HepG2 (cell line): Measurements from ENCODE around the gene PEAR1. TPM values are rescaled to one million over a fixed set of nuclear protein-coding genes. Genes with fewer than 3 reads are reported as not detected.

ENCODE experiments used
- AKAP8 ChIP-seq: sonication (generic); formaldehyde crosslinking; IDR thresholded peaks from 2 replicates; pipeline ENCODE4 v1.5.1; 2020; ENCODE audit warnings: mild to moderate bottlenecking, missing genetic modification reagents
- EZH2 ChIP-seq: conservative IDR thresholded peaks from 2 replicates; pipeline ENCODE4 v1.6.1; 2012; ENCODE audit warnings: mild to moderate bottlenecking, low read depth, low read length, moderate library complexity
- FOXC1 ChIP-seq: sonication (generic); formaldehyde crosslinking; IDR thresholded peaks from 2 replicates; pipeline ENCODE4 v1.8.0; 2022; ENCODE audit warnings: mild to moderate bottlenecking, missing genetic modification reagents, borderline replicate concordance
- HDAC2 ChIP-seq: sonication (generic); formaldehyde crosslinking; IDR thresholded peaks from 2 replicates; pipeline ENCODE4 v1.4.0; 2020; ENCODE audit warnings: missing genetic modification reagents
- HNRNPL ChIP-seq: fragments of 200-400 bp; formaldehyde crosslinking; IDR thresholded peaks from 2 replicates; pipeline ENCODE4 v1.6.1; 2017; ENCODE audit warnings: mild to moderate bottlenecking, low read depth, low read length
- KDM2A ChIP-seq: sonication (generic); formaldehyde crosslinking; IDR thresholded peaks from 2 replicates; pipeline ENCODE4 v1.4.0; 2020; ENCODE audit warnings: low read depth, missing genetic modification reagents, borderline replicate concordance
- MTF2 ChIP-seq: sonication (generic); formaldehyde crosslinking; IDR thresholded peaks from 2 replicates; pipeline ENCODE4 v1.5.0; 2020; ENCODE audit warnings: missing genetic modification reagents, borderline replicate concordance
- SMC3 ChIP-seq: IDR thresholded peaks from 2 replicates; pipeline ENCODE4 v1.6.1; 2011; ENCODE audit warnings: low read length, improper control_type of control experiment
- STAG1 ChIP-seq: sonication (generic); formaldehyde crosslinking; IDR thresholded peaks from 2 replicates; pipeline ENCODE4 v1.4.0; 2020; ENCODE audit warnings: missing genetic modification reagents
- TFDP2 ChIP-seq: sonication (generic); formaldehyde crosslinking; IDR thresholded peaks from 2 replicates; pipeline ENCODE4 v1.4.0; 2020; ENCODE audit warnings: missing genetic modification reagents
- XRCC5 ChIP-seq: fragments of 200-400 bp; formaldehyde crosslinking; optimal IDR thresholded peaks from 2 replicates; pipeline ENCODE3; 2017; ENCODE audit warnings: mild to moderate bottlenecking, low read length
- YY1 ChIP-seq: IDR thresholded peaks from 2 replicates; pipeline ENCODE4 v1.6.1; 2011; ENCODE audit warnings: low read length, low read depth, moderate library complexity, mild to moderate bottlenecking; ENCODE audit not compliant: insufficient read depth, insufficient replicate concordance
- ZFAT ChIP-seq: sonication (generic); formaldehyde crosslinking; conservative IDR thresholded peaks from 2 replicates; pipeline ENCODE4 v1.8.1; 2023; ENCODE audit warnings: missing genetic modification reagents, inconsistent platforms
- ZNF232 ChIP-seq: sonication (generic); formaldehyde crosslinking; IDR thresholded peaks from 2 replicates; pipeline ENCODE4 v1.4.0; 2020; ENCODE audit warnings: missing genetic modification reagents, borderline replicate concordance
- polyA plus RNA-seq, 8 experiments: library from polyadenylated mRNA; depleted of rRNA in 3 of 8; stranded (reverse) in 7 of 8; unstranded in 1 of 8; fragments of >200 nt; fragmentation: Illumina TruSeq in 4 of 8; extraction: Trizol in 4 of 8; gene quantifications; 2 replicates each; pipeline versions ENCODE4 v1.2.1 to v1.2.3, GENCODE V29; 2011 to 2016; ENCODE audit warnings: low read depth in 4 of 8, missing spikeins in 1 of 8, mixed read lengths in 1 of 8; ENCODE audit not compliant: insufficient read depth in 1 of 8
- total RNA-seq, 5 experiments: library from RNA; depleted of rRNA; stranded (reverse); fragments of >200 nt; fragmentation: Illumina TruSeq; extraction: Trizol; gene quantifications; 2 replicates each; pipeline ENCODE4 v1.2.3, GENCODE V29; 2016; ENCODE audit warnings: low read depth in 1 of 5
- TF ChIP-seq, protein P1 (sequence below), 2 experiments: fragments of 450-650 bp in 1 of 2; sonication (generic) in 1 of 2; formaldehyde crosslinking in 1 of 2; IDR thresholded peaks; 2 replicates each; pipeline versions ENCODE4 v1.6.1 to v1.8.0; 2016 to 2022; ENCODE audit warnings: antibody characterized with exemption in 1 of 2, mild to moderate bottlenecking in 1 of 2, missing genetic modification reagents in 1 of 2

The PEAR1 gene
- total and polyA plus RNA-seq, 2 of the 13 experiments (the other 11 are each of a cell fraction or from before 2014, with no cell fraction given) = 0.27 to 0.41 TPM

GRCh38 chr1:156860113-156860627 lies 33.3 kb upstream of the PEAR1 start (continued):
- TF ChIP-seq, protein P1, sequence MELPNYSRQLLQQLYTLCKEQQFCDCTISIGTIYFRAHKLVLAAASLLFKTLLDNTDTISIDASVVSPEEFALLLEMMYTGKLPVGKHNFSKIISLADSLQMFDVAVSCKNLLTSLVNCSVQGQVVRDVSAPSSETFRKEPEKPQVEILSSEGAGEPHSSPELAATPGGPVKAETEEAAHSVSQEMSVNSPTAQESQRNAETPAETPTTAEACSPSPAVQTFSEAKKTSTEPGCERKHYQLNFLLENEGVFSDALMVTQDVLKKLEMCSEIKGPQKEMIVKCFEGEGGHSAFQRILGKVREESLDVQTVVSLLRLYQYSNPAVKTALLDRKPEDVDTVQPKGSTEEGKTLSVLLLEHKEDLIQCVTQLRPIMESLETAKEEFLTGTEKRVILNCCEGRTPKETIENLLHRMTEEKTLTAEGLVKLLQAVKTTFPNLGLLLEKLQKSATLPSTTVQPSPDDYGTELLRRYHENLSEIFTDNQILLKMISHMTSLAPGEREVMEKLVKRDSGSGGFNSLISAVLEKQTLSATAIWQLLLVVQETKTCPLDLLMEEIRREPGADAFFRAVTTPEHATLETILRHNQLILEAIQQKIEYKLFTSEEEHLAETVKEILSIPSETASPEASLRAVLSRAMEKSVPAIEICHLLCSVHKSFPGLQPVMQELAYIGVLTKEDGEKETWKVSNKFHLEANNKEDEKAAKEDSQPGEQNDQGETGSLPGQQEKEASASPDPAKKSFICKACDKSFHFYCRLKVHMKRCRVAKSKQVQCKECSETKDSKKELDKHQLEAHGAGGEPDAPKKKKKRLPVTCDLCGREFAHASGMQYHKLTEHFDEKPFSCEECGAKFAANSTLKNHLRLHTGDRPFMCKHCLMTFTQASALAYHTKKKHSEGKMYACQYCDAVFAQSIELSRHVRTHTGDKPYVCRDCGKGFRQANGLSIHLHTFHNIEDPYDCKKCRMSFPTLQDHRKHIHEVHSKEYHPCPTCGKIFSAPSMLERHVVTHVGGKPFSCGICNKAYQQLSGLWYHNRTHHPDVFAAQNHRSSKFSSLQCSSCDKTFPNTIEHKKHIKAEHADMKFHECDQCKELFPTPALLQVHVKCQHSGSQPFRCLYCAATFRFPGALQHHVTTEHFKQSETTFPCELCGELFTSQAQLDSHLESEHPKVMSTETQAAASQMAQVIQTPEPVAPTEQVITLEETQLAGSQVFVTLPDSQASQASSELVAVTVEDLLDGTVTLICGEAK (IDR thresholded peaks at IDR 0.05) = no peak
- TF ChIP-seq, protein P1 (CRISPR knock-in tag; IDR thresholded peaks at IDR 0.05) = 0 out of 2 replicates have a peak, but pooled peaks have one; percentile 10
- no peak for TF ChIP-seq ZFAT (CRISPR knock-in tag)
- no peak for TF ChIP-seq YY1
- TF ChIP-seq TFDP2 (CRISPR knock-in tag) = 0 out of 2 replicates have a peak, but pooled peaks have one; percentile 33
- TF ChIP-seq MTF2 (CRISPR knock-in tag) = peak; percentile 22; the same call in 1 of the 2 replicates
- TF ChIP-seq XRCC5 = peak; percentile 38
- TF ChIP-seq ZNF232 (CRISPR knock-in tag) = no peak
- 0 out of 2 replicates have a peak, but pooled peaks have one; percentile 20 for TF ChIP-seq FOXC1 (CRISPR knock-in tag)
- TF ChIP-seq STAG1 (CRISPR knock-in tag) = peak; percentile 81
- TF ChIP-seq HDAC2 = no peak
- TF ChIP-seq EZH2 = 0 out of 2 replicates have a peak, but pooled peaks have one; percentile 30
- TF ChIP-seq AKAP8 (CRISPR knock-in tag) = no peak
- TF ChIP-seq SMC3 = peak; percentile 26; the same call in 1 of the 2 replicates
- TF ChIP-seq KDM2A = peak; percentile 47; the same call in 1 of the 2 replicates
- 0 out of 2 replicates have a peak, but pooled peaks have one; percentile 22 for TF ChIP-seq HNRNPL
